ENCODE measurements around the gene VAV1.
"Not testable (repeated sequence)": the region's sequence is repeated elsewhere in the genome, so short reads cannot be mapped to it uniquely, and the experiment has no call there.

The VAV1 gene

DNA sequence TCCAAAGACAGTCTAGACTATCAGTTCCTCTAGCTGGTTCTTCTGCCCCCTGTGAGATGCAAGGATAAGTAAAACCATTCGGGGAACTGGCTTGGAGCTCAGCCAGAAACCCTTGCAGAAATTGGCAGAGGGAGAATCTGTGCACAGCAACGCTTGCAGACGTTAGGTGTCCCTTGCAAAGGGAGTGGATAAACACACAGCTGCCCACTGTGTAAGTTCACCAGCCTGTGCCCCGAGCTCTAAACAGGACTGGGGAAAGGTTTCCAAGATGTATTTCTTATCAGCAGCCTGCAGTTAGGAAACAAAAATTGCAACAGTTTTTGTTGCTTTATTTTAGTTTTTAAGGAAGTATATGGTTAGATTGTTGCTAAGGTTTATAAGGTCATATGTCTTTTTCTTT, 95.8 kb downstream of the VAV1 start:
- Histone ChIP-seq H3K4me3 (ENCODE audit: low read length) (no peak overlapping the region), H3K27me3 (ENCODE audit: control insufficient read depth, insufficient read depth, low read length) (no peaks in the 10 kb centered on the region), H3K9ac (ENCODE audit: low read length) (no peak overlapping the region), H3K36me3 (ENCODE audit: control insufficient read depth, insufficient read depth, low read length) (no peaks in the 10 kb centered on the region), H3K27ac (ENCODE audit: low read depth, low read length) (no peak overlapping the region), H3K4me1 (ENCODE audit: control insufficient read depth, insufficient read depth, low read length) (no peaks in the 10 kb centered on the region)

GRCh38 chr19:6869151-6869882, 96.8 kb downstream of the VAV1 start:
- H3K4me1 ChIP-seq (ENCODE audit: control insufficient read depth, insufficient read depth, low read length); H3K9ac ChIP-seq (ENCODE audit: low read length); H3K27ac ChIP-seq (ENCODE audit: low read depth, low read length); H3K4me3 ChIP-seq (ENCODE audit: low read length); H3K36me3 ChIP-seq (ENCODE audit: control insufficient read depth, insufficient read depth, low read length); H3K27me3 ChIP-seq (ENCODE audit: control insufficient read depth, insufficient read depth, low read length): not testable (repeated sequence)

- Histone ChIP-seq H3K36me3 (ENCODE audit: control insufficient read depth, insufficient read depth, low read length) (no peaks in the 10 kb centered on the region), H3K4me1 (ENCODE audit: control insufficient read depth, insufficient read depth, low read length) (no peaks in the 10 kb centered on the region), H3K9ac (ENCODE audit: low read length) (no peak overlapping the region), H3K4me3 (ENCODE audit: low read length) (no peak overlapping the region), H3K27ac (ENCODE audit: low read depth, low read length) (no peak overlapping the region), H3K27me3 (ENCODE audit: control insufficient read depth, insufficient read depth, low read length) (no peaks in the 10 kb centered on the region)
These were observed 101.4 kb downstream of the VAV1 start for GRCh38 chr19:6873708-6874431.

DNA sequence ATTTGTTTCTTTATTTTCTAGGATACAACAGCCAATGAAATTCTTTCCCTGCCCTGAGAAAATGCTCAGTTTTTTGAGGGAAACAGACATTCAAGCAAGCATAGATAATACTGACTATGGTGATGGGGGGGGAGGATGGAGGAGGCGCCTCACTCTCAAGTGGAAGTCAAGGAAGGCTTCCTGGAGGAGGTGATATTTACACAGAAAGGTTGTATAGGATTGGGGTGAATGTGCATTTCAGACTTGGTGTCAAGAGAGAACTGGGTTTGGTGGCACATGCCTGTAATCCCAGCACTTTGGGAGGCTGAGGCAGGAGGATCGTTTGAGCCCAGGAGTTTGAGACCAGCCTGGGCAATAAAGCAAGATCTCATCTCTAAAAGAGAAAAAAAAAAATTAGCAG, 102.7 kb downstream of the VAV1 start:
- H3K27me3 ChIP-seq (ENCODE audit: control insufficient read depth, insufficient read depth, low read length), result no peaks in the 10 kb centered on the region
- H3K4me3 ChIP-seq (ENCODE audit: low read length), result no peak overlapping the region

GRCh38 chr19:6876748-6877147, 104.2 kb downstream of the VAV1 start:
- Histone ChIP-seq H3K4me3 (ENCODE audit: low read length) (no peak overlapping the region), H3K27me3 (ENCODE audit: control insufficient read depth, insufficient read depth, low read length) (no peaks in the 10 kb centered on the region), H3K4me1 (ENCODE audit: control insufficient read depth, insufficient read depth, low read length) (no peaks in the 10 kb centered on the region), H3K9ac (ENCODE audit: low read length) (no peak overlapping the region), H3K27ac (ENCODE audit: low read depth, low read length) (no peak overlapping the region), H3K36me3 (ENCODE audit: control insufficient read depth, insufficient read depth, low read length) (no peaks in the 10 kb centered on the region)

More for the DNA sequence above, 102.7 kb downstream of the VAV1 start:
- no peaks in the 10 kb centered on the region for H3K36me3 ChIP-seq (ENCODE audit: control insufficient read depth, insufficient read depth, low read length)
- H3K27ac ChIP-seq (ENCODE audit: low read depth, low read length), result no peak overlapping the region
- H3K4me1 ChIP-seq (ENCODE audit: control insufficient read depth, insufficient read depth, low read length), result no peaks in the 10 kb centered on the region
- no peak overlapping the region for H3K9ac ChIP-seq (ENCODE audit: low read length)

GRCh38 chr19:6877766-6878165, 105.3 kb downstream of the VAV1 start:
- H3K27ac ChIP-seq (ENCODE audit: low read depth, low read length), result no peak overlapping the region
- H3K27me3 ChIP-seq (ENCODE audit: control insufficient read depth, insufficient read depth, low read length), result no peaks in the 10 kb centered on the region
- H3K36me3 ChIP-seq (ENCODE audit: control insufficient read depth, insufficient read depth, low read length), result no peaks in the 10 kb centered on the region
- no peak overlapping the region for H3K4me3 ChIP-seq (ENCODE audit: low read length)
- H3K9ac ChIP-seq (ENCODE audit: low read length), result no peak overlapping the region
- H3K4me1 ChIP-seq (ENCODE audit: control insufficient read depth, insufficient read depth, low read length), result no peaks in the 10 kb centered on the region

DNA sequence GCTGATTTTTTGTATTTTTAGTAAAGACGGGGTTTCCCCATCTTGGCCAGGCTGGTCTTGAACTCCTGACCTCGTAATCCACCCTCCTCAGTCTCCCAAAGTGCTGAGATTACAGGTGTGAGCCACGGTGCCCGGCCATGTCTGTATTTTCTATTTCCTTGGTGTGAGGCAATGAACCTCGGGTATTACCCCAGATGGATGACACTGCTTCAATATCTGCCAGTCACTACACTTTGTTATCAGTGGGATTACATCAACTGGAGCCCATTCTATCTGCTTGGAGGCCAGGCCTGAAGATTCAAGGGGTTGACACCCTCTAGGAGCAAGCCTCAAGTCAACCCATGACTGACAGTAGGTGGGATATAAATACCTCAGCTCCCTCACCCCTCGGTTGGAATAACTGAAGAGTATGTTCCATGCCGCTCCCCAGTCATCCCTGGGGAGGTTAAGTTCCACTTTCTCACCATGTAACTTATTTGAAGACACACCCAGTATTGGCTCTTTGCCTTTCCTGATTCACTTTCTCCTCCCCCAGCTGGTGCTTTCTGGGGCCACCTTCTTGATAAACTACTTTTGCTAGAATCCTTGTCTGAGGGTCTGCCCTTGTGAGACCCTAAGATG, 113.9 kb downstream of the VAV1 start:
- no peaks in the 10 kb centered on the region for H3K36me3 ChIP-seq (ENCODE audit: control insufficient read depth, insufficient read depth, low read length)
- H3K4me1 ChIP-seq (ENCODE audit: control insufficient read depth, insufficient read depth, low read length), result no peaks in the 10 kb centered on the region
- no peak overlapping the region for H3K4me3 ChIP-seq (ENCODE audit: low read length)
- no peak overlapping the region for H3K27ac ChIP-seq (ENCODE audit: low read depth, low read length)
- no peak overlapping the region for H3K9ac ChIP-seq (ENCODE audit: low read length)
- H3K27me3 ChIP-seq (ENCODE audit: control insufficient read depth, insufficient read depth, low read length), result no peaks in the 10 kb centered on the region

DNA sequence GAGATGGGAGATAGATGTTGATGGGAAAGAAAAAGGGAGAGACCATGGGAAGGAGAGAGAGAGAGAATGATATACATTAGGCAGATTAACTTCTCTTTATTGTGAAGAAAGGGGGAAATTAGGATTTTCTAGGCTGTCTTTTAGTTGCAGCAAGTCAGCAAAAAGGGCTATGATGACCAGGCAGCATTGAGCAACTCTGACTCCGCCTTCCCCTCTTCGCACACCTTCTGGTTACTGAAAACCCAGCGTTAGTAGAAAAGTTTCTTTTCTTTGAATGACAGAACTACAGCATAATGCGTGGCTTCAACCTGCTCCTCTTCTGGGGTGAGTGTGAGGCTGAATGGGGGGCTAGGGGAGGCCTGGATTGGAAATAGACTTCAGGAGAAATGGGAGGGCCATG, 114.8 kb downstream of the VAV1 start, which contains the start of gene ADGRE1:
Gene ADGRE1, plus strand, starts transcription at position 264 of the 400 bp plus-strand sequence. Its CDS starts 30 bp downstream, at position 294.
- Histone ChIP-seq H3K9ac (ENCODE audit: low read length) (no peak within 1 kb of the TSS), H3K4me3 (ENCODE audit: low read length) (no peak within 1 kb of the TSS), H3K27ac (ENCODE audit: low read depth, low read length) (no peak within 1 kb of the TSS), H3K4me1 (ENCODE audit: control insufficient read depth, insufficient read depth, low read length) (no peaks in the 10 kb centered on the region), H3K27me3 (ENCODE audit: control insufficient read depth, insufficient read depth, low read length) (no peaks in the 10 kb centered on the region), H3K36me3 (ENCODE audit: control insufficient read depth, insufficient read depth, low read length) (no peaks in the 10 kb centered on the region)

DNA sequence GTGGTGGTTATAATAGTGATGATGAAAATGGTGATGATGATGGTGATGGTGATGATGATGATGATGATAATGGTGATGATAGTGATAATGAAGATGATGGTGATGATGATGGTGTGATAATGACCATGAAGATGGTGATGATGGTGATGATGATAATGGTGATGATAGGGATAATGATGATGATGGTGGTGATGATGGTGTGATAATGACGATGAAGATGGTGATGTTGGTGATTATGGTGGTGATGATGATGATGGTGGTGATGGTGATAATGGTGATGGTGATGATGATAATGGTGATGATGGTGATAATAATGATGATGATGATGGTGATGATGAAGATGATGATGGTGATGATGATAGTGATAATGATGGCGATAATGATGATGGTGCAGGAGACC, 116.5 kb downstream of the VAV1 start:
- Histone ChIP-seq H3K27ac (ENCODE audit: low read depth, low read length) (no peak overlapping the region), H3K9ac (ENCODE audit: low read length) (no peak overlapping the region), H3K27me3 (ENCODE audit: control insufficient read depth, insufficient read depth, low read length) (no peaks in the 10 kb centered on the region), H3K36me3 (ENCODE audit: control insufficient read depth, insufficient read depth, low read length) (no peaks in the 10 kb centered on the region), H3K4me1 (ENCODE audit: control insufficient read depth, insufficient read depth, low read length) (no peaks in the 10 kb centered on the region), H3K4me3 (ENCODE audit: low read length) (no peak overlapping the region)

GRCh38 chr19:6890401-6890913, 117.9 kb downstream of the VAV1 start:
- Histone ChIP-seq H3K27ac (ENCODE audit: low read depth, low read length) (no peak overlapping the region), H3K4me3 (ENCODE audit: low read length) (no peak overlapping the region), H3K4me1 (ENCODE audit: control insufficient read depth, insufficient read depth, low read length) (no peaks in the 10 kb centered on the region), H3K36me3 (ENCODE audit: control insufficient read depth, insufficient read depth, low read length) (no peaks in the 10 kb centered on the region), H3K9ac (ENCODE audit: low read length) (no peak overlapping the region), H3K27me3 (ENCODE audit: control insufficient read depth, insufficient read depth, low read length) (no peaks in the 10 kb centered on the region)

DNA sequence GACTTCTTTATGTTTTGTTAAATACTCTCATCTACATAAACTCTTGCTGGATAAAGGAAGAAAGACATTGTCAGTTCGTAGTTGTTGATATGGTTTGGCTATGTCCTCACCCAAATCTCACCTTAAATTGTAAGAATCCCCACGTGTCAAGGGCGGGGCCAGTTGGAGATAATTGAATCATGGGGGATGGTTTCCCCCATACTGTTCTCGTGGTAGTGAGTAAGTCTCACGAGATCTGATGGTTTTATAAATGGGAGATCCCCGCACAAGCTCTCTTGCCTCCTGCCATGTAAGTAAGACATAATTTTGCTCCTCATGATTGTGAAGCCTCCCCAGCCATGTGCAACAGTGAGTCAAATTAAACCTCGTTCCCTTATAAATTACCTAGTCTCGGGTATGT, 118.4 kb downstream of the VAV1 start:
- Histone ChIP-seq H3K9ac (ENCODE audit: low read length) (no peak overlapping the region), H3K27ac (ENCODE audit: low read depth, low read length) (no peak overlapping the region), H3K27me3 (ENCODE audit: control insufficient read depth, insufficient read depth, low read length) (no peaks in the 10 kb centered on the region), H3K4me1 (ENCODE audit: control insufficient read depth, insufficient read depth, low read length) (no peaks in the 10 kb centered on the region), H3K36me3 (ENCODE audit: control insufficient read depth, insufficient read depth, low read length) (no peaks in the 10 kb centered on the region), H3K4me3 (ENCODE audit: low read length) (no peak overlapping the region)

DNA sequence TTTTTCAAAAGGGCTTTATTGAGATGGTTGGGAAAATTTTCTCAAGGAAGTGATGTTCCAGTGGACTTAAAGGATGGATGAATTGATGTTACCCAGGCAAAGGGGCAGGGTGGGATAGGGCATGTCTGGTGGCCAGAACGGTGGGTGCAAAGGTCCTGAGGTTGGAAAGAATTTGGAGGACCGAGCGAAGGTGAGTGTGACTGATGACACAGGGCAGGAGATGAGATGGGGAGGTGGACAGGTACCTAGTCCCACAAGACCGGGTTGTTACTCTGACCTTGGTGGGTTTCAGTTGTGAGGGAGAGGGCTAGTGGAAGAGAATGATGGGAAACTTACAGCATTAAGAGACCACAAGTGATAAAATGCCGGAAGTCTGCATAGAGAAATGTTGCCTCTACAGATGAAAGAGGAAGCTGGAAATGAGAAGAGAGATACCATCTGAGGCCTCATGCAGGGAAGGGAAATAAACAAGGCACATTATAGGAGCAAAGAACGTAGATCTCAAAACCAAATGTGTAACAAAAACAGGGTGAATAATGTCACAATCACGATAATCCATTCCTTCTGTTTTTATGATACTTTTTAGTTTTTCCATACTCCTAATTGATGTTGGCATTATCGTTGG, 119.4 kb downstream of the VAV1 start:
- Histone ChIP-seq H3K4me1 (ENCODE audit: control insufficient read depth, insufficient read depth, low read length) (no peaks in the 10 kb centered on the region), H3K9ac (ENCODE audit: low read length) (no peak overlapping the region), H3K27me3 (ENCODE audit: control insufficient read depth, insufficient read depth, low read length) (no peaks in the 10 kb centered on the region), H3K36me3 (ENCODE audit: control insufficient read depth, insufficient read depth, low read length) (no peaks in the 10 kb centered on the region), H3K4me3 (ENCODE audit: low read length) (no peak overlapping the region), H3K27ac (ENCODE audit: low read depth, low read length) (no peak overlapping the region)
